ENCODE data around the gene WFDC8. TPM values are rescaled to one million over a fixed set of nuclear protein-coding genes. Genes with fewer than 3 reads are reported as not detected.
"Not testable (repeated sequence)": the region's sequence is repeated elsewhere in the genome, so short reads cannot be mapped to it uniquely, and the experiment has no call there.

WFDC8 gene
- total RNA-seq, 1 donor from 2014 or later, result not detected

DNA sequence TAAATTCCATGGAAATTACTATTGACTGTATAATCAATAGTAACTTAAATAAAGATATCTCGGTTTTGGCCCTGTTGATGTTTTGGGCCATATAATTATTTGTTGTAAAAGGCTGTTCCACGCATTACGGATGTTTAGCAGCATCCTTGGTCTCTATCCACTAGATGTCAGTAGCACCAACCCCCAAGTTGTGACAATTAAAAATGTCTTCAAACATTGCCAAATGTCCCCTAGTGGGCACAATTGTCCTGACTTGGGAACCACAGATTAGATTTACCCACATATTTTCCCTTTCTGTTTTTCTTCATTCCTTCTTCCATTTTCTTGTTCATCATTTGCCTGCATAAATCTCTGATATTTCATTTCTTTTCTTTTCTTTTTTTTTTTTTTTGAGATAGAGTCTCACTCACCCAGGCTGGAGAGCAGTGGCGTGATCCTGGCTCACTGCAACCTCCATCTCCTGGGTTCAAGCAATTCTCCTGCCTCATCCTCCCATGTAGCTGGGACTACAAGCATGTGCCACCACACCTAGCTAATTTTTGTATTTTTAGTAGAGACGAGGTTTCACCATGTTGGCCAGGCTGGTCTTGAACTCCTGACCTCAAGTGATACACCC, 13.6 kb upstream of the WFDC8 start:
- TF ChIP-seq, protein P1, sequence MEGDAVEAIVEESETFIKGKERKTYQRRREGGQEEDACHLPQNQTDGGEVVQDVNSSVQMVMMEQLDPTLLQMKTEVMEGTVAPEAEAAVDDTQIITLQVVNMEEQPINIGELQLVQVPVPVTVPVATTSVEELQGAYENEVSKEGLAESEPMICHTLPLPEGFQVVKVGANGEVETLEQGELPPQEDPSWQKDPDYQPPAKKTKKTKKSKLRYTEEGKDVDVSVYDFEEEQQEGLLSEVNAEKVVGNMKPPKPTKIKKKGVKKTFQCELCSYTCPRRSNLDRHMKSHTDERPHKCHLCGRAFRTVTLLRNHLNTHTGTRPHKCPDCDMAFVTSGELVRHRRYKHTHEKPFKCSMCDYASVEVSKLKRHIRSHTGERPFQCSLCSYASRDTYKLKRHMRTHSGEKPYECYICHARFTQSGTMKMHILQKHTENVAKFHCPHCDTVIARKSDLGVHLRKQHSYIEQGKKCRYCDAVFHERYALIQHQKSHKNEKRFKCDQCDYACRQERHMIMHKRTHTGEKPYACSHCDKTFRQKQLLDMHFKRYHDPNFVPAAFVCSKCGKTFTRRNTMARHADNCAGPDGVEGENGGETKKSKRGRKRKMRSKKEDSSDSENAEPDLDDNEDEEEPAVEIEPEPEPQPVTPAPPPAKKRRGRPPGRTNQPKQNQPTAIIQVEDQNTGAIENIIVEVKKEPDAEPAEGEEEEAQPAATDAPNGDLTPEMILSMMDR (IDR thresholded peaks at IDR 0.05), result peak; percentile 69
- no peak for TF ChIP-seq EZH2phosphoT487 (IDR thresholded peaks at IDR 0.05)
- no peaks in the 10 kb centered on the region for H3K36me3 Mint-ChIP-seq

DNA sequence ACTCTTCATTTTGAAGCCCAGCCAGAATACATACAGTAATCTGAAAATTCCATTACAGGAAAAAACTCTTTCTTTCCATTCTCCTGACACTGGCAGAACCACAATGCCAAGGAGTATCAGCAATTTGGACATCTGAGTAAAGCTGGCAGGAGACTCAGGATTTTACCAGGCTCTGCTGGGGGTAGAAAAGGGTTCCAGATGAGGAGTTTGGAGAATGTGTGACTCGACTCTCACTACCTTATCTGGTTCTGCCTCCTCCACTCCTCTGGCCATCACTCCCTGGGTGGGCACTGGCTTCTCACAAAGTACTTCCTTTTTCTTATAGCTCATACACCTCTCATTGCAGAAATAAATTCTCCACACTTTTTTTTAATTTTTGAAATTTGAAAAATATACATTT, 10.6 kb upstream of the WFDC8 start:
- Histone ChIP-seq H3K4me1 (no peaks in the 10 kb centered on the region), H3K9ac (no peak overlapping the region), H2AFZ (replicated peaks) (no peak overlapping the region), H3K36me3 (peaks cover 4% of the 10 kb centered on the region), H3K9me3 (ENCODE audit: low read depth) (no peaks in the 10 kb centered on the region), H3K27ac (no peak overlapping the region), H3K79me2 (ENCODE audit: low read depth) (no peaks in the 10 kb centered on the region), H3K4me3 (no peak overlapping the region), H3K4me2 (no peak overlapping the region), H3F3A (ENCODE audit: low read depth) (no peaks in the 10 kb centered on the region), H3K27me3 (no peaks in the 10 kb centered on the region), H4K20me1 (ENCODE audit: low read depth) (no peaks in the 10 kb centered on the region)
- no peak for DNase-seq (ENCODE audit: low spot score)
- Mint-ChIP-seq H3K27ac (no peak overlapping the region), H3K4me3 (no peak overlapping the region), H3K9me3 (no peaks in the 10 kb centered on the region), H3K4me1 (no peaks in the 10 kb centered on the region), H3K36me3 (no peaks in the 10 kb centered on the region), H3K27me3 (ENCODE audit: insufficient read depth, low read depth) (peaks cover 3% of the 10 kb centered on the region)
- TF ChIP-seq, protein P1 (IDR thresholded peaks at IDR 0.05), result no peak
- TF ChIP-seq EZH2 (IDR thresholded peaks at IDR 0.05) (no peak), EZH2phosphoT487 (IDR thresholded peaks at IDR 0.05) (no peak)

More for the DNA sequence above, 13.6 kb upstream of the WFDC8 start:
- H3K27ac Mint-ChIP-seq, result no peak overlapping the region
- peak; percentile 67 for DNase-seq (ENCODE audit: low spot score)
- H3K4me1 Mint-ChIP-seq, result no peaks in the 10 kb centered on the region
- Histone ChIP-seq H3K79me2 (ENCODE audit: low read depth) (no peaks in the 10 kb centered on the region), H3K4me1 (no peaks in the 10 kb centered on the region), H3F3A (ENCODE audit: low read depth) (no peaks in the 10 kb centered on the region), H3K27me3 (no peaks in the 10 kb centered on the region), H3K4me2 (no peak overlapping the region), H3K9ac (no peak overlapping the region), H2AFZ (replicated peaks) (no peak overlapping the region), H3K4me3 (no peak overlapping the region), H3K9me3 (ENCODE audit: low read depth) (no peaks in the 10 kb centered on the region), H3K27ac (no peak overlapping the region), H3K36me3 (peaks cover 4% of the 10 kb centered on the region), H4K20me1 (ENCODE audit: low read depth) (no peaks in the 10 kb centered on the region)
- no peak overlapping the region for H3K4me3 Mint-ChIP-seq
- no peaks in the 10 kb centered on the region for H3K9me3 Mint-ChIP-seq
- H3K27me3 Mint-ChIP-seq (ENCODE audit: insufficient read depth, low read depth), result no peaks in the 10 kb centered on the region

DNA sequence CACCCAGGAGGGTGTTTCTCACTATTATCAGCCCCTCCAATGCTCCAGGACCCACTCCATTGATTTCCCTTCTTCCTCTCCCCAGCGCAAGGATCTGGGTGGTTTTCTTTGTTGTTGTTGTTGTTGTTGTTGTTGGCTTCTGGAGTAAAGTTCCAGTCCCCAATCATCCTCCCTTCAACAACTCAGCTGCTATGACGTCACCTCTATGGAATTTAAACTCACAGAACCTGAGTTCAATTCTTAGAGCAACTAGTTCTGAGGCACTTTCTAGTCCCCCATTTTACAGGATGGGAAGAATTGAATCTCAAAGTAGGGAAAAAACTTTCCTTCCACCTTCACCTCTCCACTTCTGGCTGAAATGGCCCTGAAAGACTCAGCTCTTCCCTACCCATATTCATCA, 9.7 kb upstream of the WFDC8 start:
- no peaks in the 10 kb centered on the region for H3K4me1 Mint-ChIP-seq
- no peak overlapping the region for H3K4me3 Mint-ChIP-seq
- H3F3A ChIP-seq (ENCODE audit: low read depth), result no peaks in the 10 kb centered on the region
- no peak overlapping the region for H3K27ac ChIP-seq
- H3K4me3 ChIP-seq, result no peak overlapping the region
- H3K27me3 Mint-ChIP-seq (ENCODE audit: insufficient read depth, low read depth), result peaks cover 3% of the 10 kb centered on the region
- H2AFZ ChIP-seq (replicated peaks), result no peak overlapping the region
- H3K4me1 ChIP-seq, result peaks cover under 1% of the 10 kb centered on the region
- no peaks in the 10 kb centered on the region for H3K9me3 ChIP-seq (ENCODE audit: low read depth)
- no peaks in the 10 kb centered on the region for H3K79me2 ChIP-seq (ENCODE audit: low read depth)
- DNase-seq (ENCODE audit: low spot score), result no peak
- H3K27ac Mint-ChIP-seq, result no peak overlapping the region
- H3K9ac ChIP-seq, result no peak overlapping the region
- TF ChIP-seq EZH2phosphoT487 (IDR thresholded peaks at IDR 0.05), result no peak
- TF ChIP-seq, protein P1 (IDR thresholded peaks at IDR 0.05), result no peak
- TF ChIP-seq EZH2 (IDR thresholded peaks at IDR 0.05), result no peak
- H3K9me3 Mint-ChIP-seq, result no peaks in the 10 kb centered on the region
- peaks cover 4% of the 10 kb centered on the region for H3K36me3 ChIP-seq
- no peaks in the 10 kb centered on the region for H4K20me1 ChIP-seq (ENCODE audit: low read depth)
- H3K4me2 ChIP-seq, result no peak overlapping the region
- no peaks in the 10 kb centered on the region for H3K36me3 Mint-ChIP-seq
- H3K27me3 ChIP-seq, result no peaks in the 10 kb centered on the region

DNA sequence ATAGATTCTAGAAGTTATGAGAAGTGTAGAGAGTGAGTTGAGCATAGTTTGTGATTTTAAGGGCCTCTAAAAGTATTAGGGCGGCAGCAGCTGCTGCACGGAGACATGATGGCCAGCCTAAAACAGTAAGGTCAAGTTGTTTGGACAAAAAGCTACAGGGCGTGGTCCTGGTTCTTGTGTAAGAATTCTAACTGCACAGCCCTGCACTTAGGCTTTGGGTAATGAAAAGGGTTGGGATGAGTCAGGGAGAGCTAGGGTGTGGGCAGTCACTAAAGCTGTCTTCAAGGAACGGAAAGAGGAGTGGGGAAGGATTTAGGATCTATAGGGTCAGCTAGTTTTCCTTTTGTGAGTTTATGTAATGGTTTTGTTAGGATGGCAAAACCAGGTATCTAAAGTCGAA, 6.9 kb upstream of the WFDC8 start:
- H3K27me3 Mint-ChIP-seq (ENCODE audit: insufficient read depth, low read depth); H3K4me3 Mint-ChIP-seq; H3K9me3 ChIP-seq (ENCODE audit: low read depth); H3F3A ChIP-seq (ENCODE audit: low read depth); DNase-seq (ENCODE audit: low spot score); H3K27me3 ChIP-seq; H4K20me1 ChIP-seq (ENCODE audit: low read depth); H3K79me2 ChIP-seq (ENCODE audit: low read depth); H3K36me3 ChIP-seq; H3K4me2 ChIP-seq; H3K36me3 Mint-ChIP-seq; H3K9ac ChIP-seq; H3K27ac Mint-ChIP-seq; H2AFZ ChIP-seq (replicated peaks); H3K27ac ChIP-seq; H3K4me3 ChIP-seq; H3K9me3 Mint-ChIP-seq; H3K4me1 Mint-ChIP-seq: not testable (repeated sequence)
- peaks cover 25% of the 10 kb centered on the region for H3K4me1 ChIP-seq

DNA sequence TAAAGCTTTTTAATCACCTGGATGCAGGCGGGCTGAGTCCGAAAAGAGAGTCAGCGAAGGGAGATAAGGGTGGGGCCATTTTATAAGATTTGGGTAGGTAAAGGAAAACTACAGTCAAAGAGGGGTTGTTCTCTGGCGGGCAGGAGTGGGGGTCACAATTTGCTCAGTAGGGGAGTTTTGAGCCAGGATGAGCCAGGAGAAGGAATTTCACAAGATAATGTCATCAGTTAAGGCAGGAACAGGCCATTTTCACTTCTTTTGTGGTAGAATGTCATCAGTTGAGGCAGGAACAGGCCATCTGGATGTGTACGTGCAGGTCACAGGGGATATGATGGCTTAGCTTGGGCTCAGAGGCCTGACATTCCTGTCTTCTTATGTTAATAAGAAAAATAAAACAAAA, 5.2 kb upstream of the WFDC8 start:
- not testable (repeated sequence) for H3F3A ChIP-seq (ENCODE audit: low read depth); H4K20me1 ChIP-seq (ENCODE audit: low read depth); H3K27ac Mint-ChIP-seq; H2AFZ ChIP-seq (replicated peaks); H3K27ac ChIP-seq; H3K9me3 ChIP-seq (ENCODE audit: low read depth); H3K36me3 ChIP-seq; H3K36me3 Mint-ChIP-seq; H3K9me3 Mint-ChIP-seq; H3K9ac ChIP-seq; DNase-seq (ENCODE audit: low spot score); H3K4me1 Mint-ChIP-seq; H3K4me3 ChIP-seq; H3K79me2 ChIP-seq (ENCODE audit: low read depth); H3K27me3 ChIP-seq; H3K4me2 ChIP-seq; H3K27me3 Mint-ChIP-seq (ENCODE audit: insufficient read depth, low read depth); H3K4me3 Mint-ChIP-seq
- peaks cover 36% of the 10 kb centered on the region for H3K4me1 ChIP-seq
